GM18507 (cell line): ENCODE data around the gene C1QTNF8.

Source experiments
- DNase-seq: peaks from one replicate; pipeline ENCODE4 v3.0.0; 2011; ENCODE audit warnings: low read depth; ENCODE audit not compliant: insufficient read length; ENCODE audit errors: extremely low spot score
- FAIRE-seq: peaks from 2 replicates; lab custom pipeline; 2011; peaks lifted over from hg19 to GRCh38; lab: Jason Lieb, UNC

C1QTNF8 gene

DNA sequence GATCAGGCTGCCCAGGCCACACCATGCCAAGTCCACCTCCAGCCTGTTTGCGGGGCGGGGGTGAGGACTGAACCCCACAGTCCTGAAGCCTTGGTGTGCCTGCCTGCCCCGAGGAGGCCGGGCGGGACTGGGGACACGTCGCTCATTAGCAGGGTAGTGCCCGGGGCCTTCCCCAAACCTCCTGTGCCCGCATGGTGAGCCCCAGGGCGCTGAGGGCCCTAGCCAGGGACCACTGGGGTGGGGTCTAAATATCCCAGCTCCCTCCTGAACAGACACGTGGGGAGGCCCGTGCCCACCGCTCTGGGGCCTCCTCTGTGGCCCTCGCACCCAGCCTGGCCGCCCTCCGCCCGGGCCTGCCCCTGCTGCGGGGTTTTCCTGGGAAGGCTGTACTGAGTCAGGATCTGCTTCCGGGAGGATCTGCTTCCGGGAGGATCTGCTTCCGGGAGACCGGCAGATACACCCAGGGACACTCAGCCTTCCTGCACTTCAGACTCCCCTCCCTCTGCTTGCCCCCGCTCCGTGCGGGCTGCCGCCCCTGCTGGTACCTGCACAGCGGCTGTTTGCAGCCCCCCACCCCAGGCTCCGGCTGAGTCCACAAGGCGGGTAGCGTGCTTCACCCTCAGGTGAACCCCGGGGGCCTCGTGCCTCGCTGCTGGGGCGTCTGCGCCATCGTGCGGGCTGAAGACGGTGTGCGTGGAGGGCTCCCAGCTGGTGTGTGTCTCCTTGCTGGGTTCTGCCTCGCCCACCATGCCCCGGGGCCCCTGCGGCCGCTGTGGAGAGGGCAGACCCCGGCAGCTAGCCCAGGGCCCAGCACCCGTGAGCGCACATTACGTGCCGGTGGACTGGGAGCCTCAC is 33.3 kb upstream of the C1QTNF8 start:
- DNase-seq (no peak), FAIRE-seq (no peak)

DNA sequence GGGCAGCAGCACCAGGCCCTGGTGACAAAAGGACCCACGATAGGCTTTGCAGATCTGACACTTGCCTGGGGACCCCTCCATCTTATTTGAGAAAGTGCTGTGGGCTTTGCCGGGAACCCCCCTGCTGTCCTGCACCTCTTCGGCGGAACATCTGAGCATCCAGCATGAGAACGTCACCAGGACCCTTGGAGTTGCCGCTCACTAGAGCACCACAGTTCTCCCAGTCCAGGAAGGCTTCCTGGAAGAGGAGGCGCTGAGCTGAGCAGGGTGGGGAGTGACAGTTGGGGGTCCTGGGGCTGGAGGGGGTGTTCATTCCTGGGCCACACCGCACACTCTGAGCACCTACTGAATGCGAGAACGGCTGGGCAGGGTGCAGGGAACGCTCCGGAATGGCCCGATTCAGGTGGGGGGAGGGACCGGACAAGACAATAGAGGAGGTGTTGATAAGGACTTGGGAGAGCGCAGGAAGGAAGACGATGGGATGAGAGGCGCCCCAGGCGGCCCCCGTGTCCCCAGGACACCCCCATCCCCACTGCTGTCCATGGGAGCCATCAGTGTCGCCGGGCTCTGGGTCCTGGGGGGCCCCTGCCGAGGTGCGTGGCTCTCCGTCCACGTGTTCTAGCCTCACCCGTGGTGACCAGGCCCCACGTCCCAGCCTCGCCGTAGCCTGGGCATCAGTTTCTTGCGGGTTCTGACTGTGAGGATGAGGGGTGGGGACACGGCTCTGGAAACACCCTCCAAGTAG is 32.1 kb upstream of the C1QTNF8 start:
- no peak for DNase-seq
- no peak for FAIRE-seq

DNA sequence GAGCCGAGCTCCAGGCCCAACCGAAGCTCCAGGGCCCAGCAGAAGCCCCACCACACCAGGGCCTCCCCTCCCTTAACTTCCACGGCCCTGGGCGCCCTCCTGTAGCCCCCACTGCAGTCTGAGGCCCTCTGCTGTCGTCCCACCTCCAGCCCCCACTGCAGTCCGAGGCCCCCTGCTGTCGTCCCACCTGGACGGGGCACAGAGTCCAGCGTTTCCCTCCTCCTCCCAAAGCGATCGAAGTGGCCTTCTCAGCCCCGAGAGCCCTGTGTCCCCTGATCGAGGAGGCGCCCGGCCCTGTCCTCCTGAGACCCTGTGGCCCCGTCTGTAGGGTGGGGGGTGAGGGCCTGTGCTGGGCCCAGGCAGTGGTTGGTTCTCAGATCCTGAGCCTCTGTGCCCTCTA is 31.1 kb upstream of the C1QTNF8 start:
- DNase-seq: no peak
- no peak for FAIRE-seq

DNA sequence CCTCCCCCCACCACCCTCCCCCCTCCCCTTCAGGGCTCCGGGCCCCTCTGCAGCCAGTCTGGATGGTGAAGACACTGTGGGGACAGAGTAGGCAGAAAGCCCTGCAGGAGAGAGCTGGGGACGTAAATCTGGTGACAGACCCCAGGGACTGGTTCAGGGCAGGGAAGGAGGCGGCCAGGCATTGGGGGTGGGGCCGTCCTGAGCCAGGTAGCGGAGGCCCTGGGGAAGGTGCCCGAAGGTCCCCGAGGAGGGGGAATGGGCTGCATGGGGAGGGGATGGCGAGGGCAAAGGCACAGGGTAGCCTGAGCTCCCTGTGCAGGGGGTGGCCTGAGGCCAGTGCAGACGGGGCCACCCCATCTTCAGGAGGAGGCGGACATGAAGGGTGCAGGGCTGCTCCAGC is 30.5 kb upstream of the C1QTNF8 start:
- DNase-seq (no peak), FAIRE-seq (no peak)

DNA sequence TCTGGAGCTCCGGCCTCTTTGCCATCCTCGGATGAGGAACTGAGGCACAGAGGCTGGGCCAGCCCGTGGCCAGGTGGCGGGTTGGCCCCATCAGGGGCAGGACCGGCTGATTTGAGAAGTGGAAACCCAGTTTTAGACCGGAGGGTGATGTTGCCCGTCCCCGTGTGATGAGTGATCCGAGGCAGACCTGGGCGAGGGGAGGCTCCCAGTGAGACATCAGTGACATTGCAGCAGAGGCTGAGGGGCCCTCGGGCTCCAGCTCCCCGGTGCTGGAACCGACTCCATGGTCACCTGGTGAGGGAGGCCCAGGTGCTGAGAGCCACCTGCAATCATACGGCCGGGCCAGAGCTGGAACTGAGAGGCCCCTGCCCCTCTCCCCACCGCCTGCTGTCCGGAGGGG is 30.0 kb upstream of the C1QTNF8 start:
- FAIRE-seq (no peak), DNase-seq (no peak)

DNA sequence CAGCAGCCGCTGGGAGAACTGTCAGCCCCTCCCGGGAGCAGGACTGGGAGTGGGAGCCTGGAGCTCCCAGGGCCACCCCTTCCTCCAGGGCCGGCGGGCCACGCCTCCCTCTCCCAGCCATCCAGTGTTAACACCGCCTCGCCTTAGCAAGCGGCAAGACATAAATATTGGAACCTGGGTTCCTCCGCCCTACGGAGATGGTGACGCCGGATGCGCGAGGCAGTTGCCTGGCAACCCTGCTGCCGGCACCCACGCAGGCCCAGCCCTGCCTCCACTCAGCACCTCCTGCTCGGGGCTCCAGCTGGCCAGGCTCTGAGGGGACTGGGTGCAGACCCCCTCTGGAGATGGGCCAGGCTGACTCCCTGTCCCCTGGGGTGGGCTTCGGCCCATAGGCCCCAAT is 29.4 kb upstream of the C1QTNF8 start:
- FAIRE-seq (no peak), DNase-seq (no peak)

DNA sequence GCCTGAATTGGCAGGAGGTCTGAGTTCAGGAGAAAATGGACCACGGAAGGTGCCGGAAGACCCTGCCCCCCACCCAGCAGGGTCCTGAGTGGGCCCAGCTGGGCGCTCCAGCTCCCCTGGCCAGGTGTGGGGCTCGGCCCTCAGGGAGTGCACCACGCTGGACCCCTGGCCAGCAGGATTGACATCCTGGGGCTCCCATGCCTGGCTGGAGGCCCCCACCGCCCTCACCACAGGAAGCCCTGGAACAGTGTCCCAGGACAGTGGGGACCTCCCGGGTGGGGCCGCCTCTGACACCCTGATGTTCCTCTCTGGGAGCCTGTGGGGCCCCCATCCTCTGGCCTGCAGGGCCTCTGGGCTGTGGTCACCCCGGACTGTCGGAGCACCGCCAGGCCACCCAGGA is 28.8 kb upstream of the C1QTNF8 start:
- FAIRE-seq: no peak

DNA sequence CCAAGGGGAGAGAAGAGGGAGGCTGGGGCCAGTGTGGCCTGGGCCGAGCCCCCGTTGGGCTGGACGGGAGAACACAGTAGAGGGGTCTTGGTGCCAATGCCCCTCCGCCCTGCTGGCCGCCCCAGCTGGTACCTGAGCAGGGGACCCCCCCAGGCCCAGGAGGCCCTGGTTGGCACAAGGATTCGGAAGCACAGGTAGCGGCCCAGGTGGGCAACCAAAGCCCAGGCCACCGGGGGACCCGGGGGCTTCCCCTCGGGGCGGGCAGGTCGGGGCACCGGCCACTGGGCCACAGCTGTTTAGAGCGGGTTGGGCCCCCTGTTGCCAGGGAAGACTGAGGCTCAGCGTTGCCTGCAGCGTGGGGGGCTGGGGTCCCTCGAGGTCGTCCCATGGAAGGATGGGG is 28.2 kb upstream of the C1QTNF8 start:
- no peak for FAIRE-seq

More for the DNA sequence above, 28.8 kb upstream of the C1QTNF8 start:
- DNase-seq: no peak

DNA sequence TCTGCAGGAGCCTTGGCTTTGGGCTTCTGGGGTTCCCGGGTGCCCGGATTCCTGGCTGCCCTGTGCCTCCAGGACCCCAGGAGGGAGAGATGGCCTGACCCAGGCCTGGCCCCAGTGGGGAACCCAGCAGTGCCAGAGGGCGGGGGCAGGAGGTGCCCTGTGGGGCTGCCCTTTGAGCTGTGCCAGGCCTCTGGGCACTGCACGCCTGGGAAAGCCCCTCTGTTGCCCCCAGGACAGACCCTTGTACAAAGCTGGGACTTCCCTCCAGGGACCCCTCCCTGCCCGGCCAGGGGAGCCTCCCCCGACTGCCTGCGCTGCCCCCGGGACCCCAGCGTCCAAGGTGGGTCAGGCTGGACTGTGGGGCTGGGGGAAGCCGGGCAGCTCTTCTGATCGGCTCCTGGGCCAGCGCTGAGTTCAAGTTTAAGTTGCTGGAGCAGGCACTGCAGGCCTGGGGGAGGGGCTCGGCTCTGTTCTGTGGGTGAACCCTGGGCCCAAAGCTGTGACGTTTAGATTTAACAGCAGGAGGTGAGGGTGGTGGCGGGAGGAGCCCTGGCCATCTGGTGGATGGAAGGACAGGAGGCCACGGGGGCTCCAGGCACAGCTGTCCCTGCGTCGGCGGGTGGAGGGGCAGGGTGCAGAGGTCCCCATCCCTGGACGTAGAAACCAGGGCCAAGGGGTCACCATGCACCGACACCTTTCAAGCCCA is 27.6 kb upstream of the C1QTNF8 start:
- FAIRE-seq: no peak
- no peak for DNase-seq

More for the DNA sequence above, 28.2 kb upstream of the C1QTNF8 start:
- no peak for DNase-seq

DNA sequence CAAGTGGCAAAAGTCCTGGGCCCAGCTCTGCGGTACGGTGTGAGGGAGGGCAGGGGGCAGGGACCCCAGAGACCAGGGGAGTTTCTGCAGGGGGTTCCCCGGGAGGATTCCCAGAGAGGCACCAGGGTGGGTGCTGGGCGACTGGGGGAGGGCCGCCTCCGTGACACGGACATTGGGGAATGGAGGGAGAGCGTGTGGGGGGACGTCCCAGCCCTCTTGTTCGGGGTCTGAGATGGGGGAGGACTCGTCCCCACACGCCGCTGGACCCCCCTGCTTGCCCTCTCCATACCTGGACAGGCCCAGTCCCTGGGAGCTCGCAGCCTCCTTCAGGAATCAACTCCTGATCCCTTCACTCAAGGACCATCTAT is 26.3 kb upstream of the C1QTNF8 start:
- DNase-seq (no peak), FAIRE-seq (no peak)

DNA sequence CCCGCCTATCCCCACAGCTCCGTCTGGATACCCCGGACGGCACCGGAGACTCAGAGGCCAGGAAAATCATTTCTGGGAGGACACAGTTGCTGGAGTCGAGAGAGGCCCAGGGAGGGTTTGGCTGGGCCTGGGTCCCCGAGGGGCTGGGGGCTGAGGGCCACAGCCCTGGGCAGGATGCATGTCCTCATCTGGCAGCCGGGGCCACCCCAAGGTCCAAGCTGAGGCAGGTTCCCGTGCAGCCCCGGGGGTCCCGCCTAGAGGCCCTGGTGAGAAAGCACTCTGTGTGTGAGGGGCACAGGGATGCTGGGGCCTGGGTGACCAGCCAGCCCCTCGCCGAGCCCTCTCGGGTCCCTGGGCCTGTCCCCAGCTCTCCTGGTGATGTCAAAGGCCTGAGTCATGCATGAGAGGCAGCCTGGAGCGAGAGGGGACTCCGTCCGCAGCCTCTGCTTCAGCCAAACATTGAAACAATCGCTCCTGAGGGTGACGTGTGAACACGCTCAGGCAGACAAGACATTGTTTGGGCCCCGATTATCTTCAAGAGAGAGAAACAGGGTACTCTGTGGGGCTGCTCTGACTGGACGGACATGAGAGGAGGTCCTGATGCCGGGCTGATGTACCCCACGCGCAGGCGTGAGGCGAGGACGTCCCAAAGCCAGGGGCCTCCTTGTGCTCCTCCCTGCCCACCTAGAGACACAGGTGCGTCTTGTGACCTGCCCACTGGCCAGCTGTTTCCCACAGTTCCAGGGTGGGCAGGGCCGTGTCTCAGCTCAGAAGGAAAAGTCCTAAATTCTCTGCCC is 25.8 kb upstream of the C1QTNF8 start:
- FAIRE-seq: no peak

DNA sequence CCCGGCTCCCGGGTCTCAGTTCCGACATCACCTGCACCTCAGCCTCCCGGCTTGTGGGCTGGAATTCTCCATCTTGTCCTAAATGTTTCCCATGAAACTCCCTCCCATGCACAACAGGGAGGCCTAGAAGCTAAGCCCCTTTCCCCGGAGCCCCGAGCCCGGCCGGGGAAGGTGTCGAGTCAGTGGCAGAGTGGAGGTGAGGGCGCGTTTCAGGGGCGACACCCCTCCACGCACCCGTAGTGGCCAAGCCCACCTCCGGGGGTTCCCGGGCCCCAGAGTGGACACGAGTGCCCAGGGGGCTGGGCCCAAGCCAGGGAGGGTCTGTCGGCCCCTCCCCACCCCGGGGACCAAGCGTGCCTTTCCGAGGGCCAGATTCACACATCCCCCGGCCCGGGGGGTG is 25.0 kb upstream of the C1QTNF8 start:
- FAIRE-seq (no peak), DNase-seq (no peak)

More for the DNA sequence above, 25.8 kb upstream of the C1QTNF8 start:
- DNase-seq: no peak

DNA sequence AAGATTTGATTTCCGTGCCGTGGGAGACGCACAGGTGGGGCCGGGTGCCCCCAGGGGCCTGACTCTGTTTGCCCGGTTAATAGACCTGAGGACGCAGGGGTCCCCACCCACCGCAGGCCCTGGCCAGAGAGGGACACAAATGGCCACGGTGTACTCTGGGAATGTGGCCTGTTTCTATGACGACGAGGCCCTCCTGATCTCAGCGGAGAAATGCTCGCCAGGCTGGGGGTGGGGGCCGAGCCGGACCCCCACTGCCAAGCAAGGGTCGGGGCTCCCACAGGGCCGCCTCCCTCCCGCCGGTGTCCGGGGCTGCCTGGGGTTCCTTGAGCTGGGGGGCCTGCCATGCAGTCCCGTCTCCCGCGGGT is 24.5 kb upstream of the C1QTNF8 start:
- DNase-seq (no peak), FAIRE-seq (no peak)

DNA sequence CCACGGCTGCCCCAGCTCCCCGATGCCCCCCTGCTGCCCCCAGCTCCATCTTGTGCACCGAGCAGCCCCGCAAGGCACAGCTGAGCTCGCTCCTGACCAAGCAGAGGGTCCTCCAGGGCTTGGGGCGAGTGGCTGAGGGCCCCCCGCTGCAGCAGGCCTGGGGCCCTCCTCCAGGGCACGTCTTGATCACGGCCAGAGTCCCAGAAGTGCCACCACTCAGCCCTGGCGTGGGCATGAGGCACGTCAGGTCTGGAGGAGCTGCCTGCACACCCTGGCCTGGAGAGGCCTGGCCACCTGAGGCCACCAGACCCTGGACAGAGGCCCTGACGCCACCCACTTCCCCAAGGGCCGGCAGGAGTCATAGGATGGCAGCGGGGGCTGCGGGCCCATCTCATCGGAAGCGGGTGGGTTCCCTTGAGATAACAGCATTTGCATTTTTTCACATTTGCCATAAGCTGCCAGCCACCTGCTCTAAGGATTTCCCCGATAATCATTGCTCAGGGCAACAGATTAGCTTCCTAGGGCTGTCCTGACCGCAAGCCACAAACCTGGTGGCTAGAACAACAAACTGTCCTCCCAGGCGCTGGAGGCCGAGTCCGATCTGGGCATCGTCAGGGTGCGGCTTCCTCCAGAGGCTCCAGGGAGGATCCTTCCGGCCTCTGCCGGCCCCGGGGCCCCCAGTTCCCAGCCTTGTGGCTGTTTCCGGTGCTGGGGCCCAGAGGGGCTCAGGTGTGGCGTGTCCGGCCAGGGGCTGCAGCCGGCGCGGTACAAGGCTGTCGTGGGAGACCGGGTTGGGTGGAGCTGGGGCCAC is 23.9 kb upstream of the C1QTNF8 start:
- FAIRE-seq (no peak), DNase-seq (no peak)

DNA sequence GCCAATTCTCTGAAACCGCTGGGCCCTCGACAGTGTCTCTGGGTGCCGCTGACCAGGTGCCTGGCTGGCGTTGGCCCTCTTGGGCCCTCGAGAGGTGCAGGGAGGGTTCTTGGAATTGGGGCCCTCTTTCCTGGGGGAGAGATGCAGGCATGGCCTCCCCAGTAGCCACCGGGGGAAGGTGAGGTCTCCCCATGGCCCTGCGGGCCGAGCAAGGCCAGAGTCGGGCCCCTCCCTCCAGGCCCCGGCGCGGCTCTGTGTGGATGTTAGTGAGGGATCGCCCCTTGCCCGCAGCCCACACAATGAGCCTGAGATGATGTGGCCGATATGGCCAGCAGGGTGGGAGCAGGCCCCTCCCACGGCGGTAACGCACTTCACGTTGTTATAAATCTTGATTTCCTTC is 23.1 kb upstream of the C1QTNF8 start:
- DNase-seq (no peak), FAIRE-seq (no peak)

DNA sequence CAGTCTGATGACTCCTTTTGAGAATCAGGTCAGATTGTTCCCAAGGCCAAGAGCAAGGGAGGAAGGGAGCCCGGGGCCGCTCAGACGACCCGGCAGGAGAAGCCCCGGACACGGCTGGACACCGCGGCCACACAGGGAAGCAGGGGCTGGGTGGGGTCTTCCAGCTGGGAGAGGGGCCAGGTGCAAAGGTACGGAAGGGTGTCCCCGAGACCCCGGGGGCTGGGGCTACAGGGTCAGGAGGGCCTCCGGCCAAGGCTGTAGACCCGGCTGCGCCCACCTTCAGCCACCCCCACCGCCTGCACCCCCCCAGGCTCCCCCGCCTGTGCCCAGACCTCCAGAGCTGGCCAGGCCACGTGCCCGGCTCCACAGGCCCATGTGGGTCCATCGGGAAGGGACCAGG is 21.9 kb upstream of the C1QTNF8 start:
- no peak for FAIRE-seq
- DNase-seq: no peak

DNA sequence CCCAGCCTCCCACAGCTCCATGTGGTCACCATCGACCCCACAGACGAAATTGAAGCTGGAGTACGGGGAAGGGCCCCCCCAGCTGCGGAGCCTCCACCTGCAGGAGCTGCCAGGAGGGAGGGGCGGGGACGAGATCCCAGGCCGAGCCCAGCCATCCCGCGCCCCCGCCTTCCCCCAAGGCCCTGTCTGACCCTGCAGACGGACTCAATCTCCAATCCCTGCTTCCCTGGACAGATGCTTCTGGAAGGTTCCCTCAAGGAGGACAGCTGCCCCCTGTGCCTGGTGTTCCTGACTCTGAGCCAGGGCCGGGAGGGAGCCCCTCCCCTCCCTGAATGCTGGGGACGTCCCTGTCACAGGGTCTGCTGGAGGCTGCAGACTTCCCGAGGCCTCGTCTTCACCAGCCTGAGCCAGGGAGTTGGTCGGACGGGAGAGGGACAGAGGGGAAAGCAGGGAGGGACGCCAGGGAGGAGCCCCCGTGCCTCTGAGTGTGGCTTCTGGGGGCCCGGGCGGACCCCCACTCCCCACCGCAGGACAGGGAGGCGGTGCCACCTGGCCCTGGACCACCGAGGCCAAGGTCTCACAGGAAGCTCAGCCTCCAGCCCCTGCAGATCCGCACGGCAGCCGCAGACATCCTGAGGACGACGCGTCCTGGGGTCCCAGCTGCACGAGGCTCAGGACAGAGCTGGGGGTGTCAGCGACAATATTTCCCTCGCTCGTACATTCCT is 21.3 kb upstream of the C1QTNF8 start:
- DNase-seq (no peak), FAIRE-seq (no peak)

DNA sequence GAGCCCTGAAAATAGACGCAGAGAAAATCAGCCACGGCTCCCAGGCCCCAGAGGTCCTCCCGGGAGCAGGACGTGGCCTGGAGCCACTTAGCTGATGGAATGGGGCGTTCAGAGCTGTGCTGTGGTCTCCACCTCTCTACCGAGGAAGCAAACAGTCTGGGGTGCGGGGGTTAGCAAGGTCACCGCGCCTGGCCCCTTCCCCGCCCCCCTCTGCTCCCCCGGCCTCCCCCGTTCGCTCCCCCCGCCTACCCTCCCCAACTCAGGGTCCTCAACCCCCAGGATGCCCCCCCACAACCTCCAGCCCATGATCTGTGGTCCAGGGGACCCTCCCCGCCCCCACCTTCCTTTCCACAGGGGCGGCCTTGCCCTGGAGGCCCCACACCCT is 20.6 kb upstream of the C1QTNF8 start:
- FAIRE-seq (no peak), DNase-seq (no peak)
